NCI-H146 (cell line): ENCODE data around the gene CARS1.

Experiments
- DNase-seq: peaks from one replicate; lab custom pipeline; 2025; lab: John Stamatoyannopoulos, UW

The CARS1 gene

GRCh38 chr11:3057069-3057963, at the start of gene CARS1:
Gene CARS1, minus strand, starts transcription at chr11:3057423. Its CDS starts 56 bp downstream, at chr11:3057367.
- DNase-seq: peak; percentile 95

GRCh38 chr11:3105791-3106735, 48.8 kb upstream of the CARS1 start:
- DNase-seq: no peak

- DNase-seq: no peak
Observed at GRCh38 chr11:3104961-3105790, 48.0 kb upstream of the CARS1 start.

GRCh38 chr11:3104051-3104714, 47.0 kb upstream of the CARS1 start:
- no peak for DNase-seq

GRCh38 chr11:3103076-3103475, 45.9 kb upstream of the CARS1 start:
- DNase-seq: no peak

GRCh38 chr11:3102641-3102921, 45.4 kb upstream of the CARS1 start:
- DNase-seq: no peak

GRCh38 chr11:3101921-3102640, 44.9 kb upstream of the CARS1 start:
- no peak for DNase-seq

GRCh38 chr11:3099178-3099577, 42.0 kb upstream of the CARS1 start:
- no peak for DNase-seq

GRCh38 chr11:3096909-3097530, 39.8 kb upstream of the CARS1 start:
- DNase-seq: no peak

- DNase-seq: no peak
Observed at GRCh38 chr11:3095712-3096361, 38.6 kb upstream of the CARS1 start.

- no peak for DNase-seq
Observed at GRCh38 chr11:3094223-3094824, 37.1 kb upstream of the CARS1 start.

- peak; percentile 69 for DNase-seq
Observed at GRCh38 chr11:3093281-3094191, 36.3 kb upstream of the CARS1 start.

- no peak for DNase-seq
Observed at GRCh38 chr11:3092603-3093141, 35.4 kb upstream of the CARS1 start.

GRCh38 chr11:3091846-3092602, 34.8 kb upstream of the CARS1 start:
- DNase-seq: peak; percentile 60

GRCh38 chr11:3091081-3091845, 34.0 kb upstream of the CARS1 start:
- no peak for DNase-seq

GRCh38 chr11:3090096-3090901, 33.1 kb upstream of the CARS1 start:
- no peak for DNase-seq
